ENCODE data around the gene MMP25.

- no peak for TF ChIP-seq CTCF (conservative IDR thresholded peaks at IDR 0.05; ENCODE audit: low read depth, low read length)
- no peak for TF ChIP-seq EZH2 (IDR thresholded peaks at IDR 0.05; ENCODE audit: borderline replicate concordance, low read depth, low read length, poor library complexity, severe bottlenecking)
Measured at GRCh38 chr16:3023669-3024478, 22.5 kb upstream of the MMP25 start, which contains the start of the genes HCFC1R1 and THOC6.

Measured in A673 (cell line).